HTR-8/SVneo (cell line): ENCODE data around the gene CER1.

Source experiments
- DNase-seq: peaks from one replicate; pipeline ENCODE4 v3.0.0; 2011; ENCODE audit warnings: low spot score, mixed read lengths; ENCODE audit not compliant: insufficient read length
- FAIRE-seq: peaks from 2 replicates; lab custom pipeline; 2011; peaks lifted over from hg19 to GRCh38; lab: Jason Lieb, UNC

CER1 gene

GRCh38 chr9:14722391-14723035, at the start of gene CER1:
CER1 (minus strand) TSS chr9:14722733; CDS start chr9:14722672, 61 bp downstream.
- DNase-seq = no peak
- FAIRE-seq = no peak

- FAIRE-seq (no peak), DNase-seq (no peak)
These were observed 48.1 kb upstream of the CER1 start for GRCh38 chr9:14770592-14770991.

- DNase-seq (no peak), FAIRE-seq (no peak)
These were observed 46.7 kb upstream of the CER1 start for GRCh38 chr9:14769230-14769571.

GRCh38 chr9:14768405-14769229, 46.1 kb upstream of the CER1 start:
- DNase-seq = peak; percentile 5
- no peak for FAIRE-seq

GRCh38 chr9:14766299-14766698, 43.8 kb upstream of the CER1 start:
- FAIRE-seq = no peak
- no peak for DNase-seq

- DNase-seq (no peak), FAIRE-seq (no peak)
These were observed 39.1 kb upstream of the CER1 start for GRCh38 chr9:14761584-14761983.

GRCh38 chr9:14760060-14760459, 37.5 kb upstream of the CER1 start:
- FAIRE-seq (no peak), DNase-seq (no peak)

- FAIRE-seq = no peak
These were observed 33.8 kb upstream of the CER1 start for GRCh38 chr9:14756291-14756690.

GRCh38 chr9:14752871-14753270, 30.3 kb upstream of the CER1 start:
- DNase-seq (no peak), FAIRE-seq (no peak)

More at GRCh38 chr9:14756291-14756690, 33.8 kb upstream of the CER1 start:
- no peak for DNase-seq

GRCh38 chr9:14752271-14752670, 29.7 kb upstream of the CER1 start:
- FAIRE-seq = no peak

GRCh38 chr9:14750821-14751220, 28.3 kb upstream of the CER1 start:
- no peak for DNase-seq
- no peak for FAIRE-seq

More at GRCh38 chr9:14752271-14752670, 29.7 kb upstream of the CER1 start:
- DNase-seq = no peak

- DNase-seq (no peak), FAIRE-seq (no peak)
These were observed 27.2 kb upstream of the CER1 start for GRCh38 chr9:14749741-14750211.

- no peak for DNase-seq
- FAIRE-seq = no peak
These were observed 25.8 kb upstream of the CER1 start for GRCh38 chr9:14748373-14748772.

- FAIRE-seq (no peak), DNase-seq (no peak)
These were observed 24.6 kb upstream of the CER1 start for GRCh38 chr9:14747111-14747510.

- no peak for FAIRE-seq
These were observed 24.1 kb upstream of the CER1 start for GRCh38 chr9:14746626-14747025.

GRCh38 chr9:14744768-14745167, 22.2 kb upstream of the CER1 start:
- DNase-seq (no peak), FAIRE-seq (no peak)

More at GRCh38 chr9:14746626-14747025, 24.1 kb upstream of the CER1 start:
- DNase-seq = no peak

- DNase-seq = no peak
- FAIRE-seq = no peak
These were observed 18.8 kb upstream of the CER1 start for GRCh38 chr9:14741369-14741768.

- DNase-seq (no peak), FAIRE-seq (no peak)
These were observed 10.6 kb upstream of the CER1 start for GRCh38 chr9:14733133-14733532.

GRCh38 chr9:14731294-14731981, 8.9 kb upstream of the CER1 start:
- FAIRE-seq (no peak), DNase-seq (no peak)

GRCh38 chr9:14730461-14730898, 7.9 kb upstream of the CER1 start:
- FAIRE-seq (no peak), DNase-seq (no peak)

GRCh38 chr9:14723301-14723700, 768 bp upstream of the CER1 start:
- FAIRE-seq (no peak), DNase-seq (no peak)
